HG03354 (cell line): ENCODE data around the gene NKX2-3.
A peak's percentile ranks its signal among the peaks of the same experiment; 100 is the strongest.

Experiments
- ATAC-seq: cut with Tn5 transposase; IDR thresholded peaks from one replicate; pipeline ENCODE4 v1.9.1; 2021; ENCODE audit warnings: mild to moderate bottlenecking; ENCODE audit not compliant: unreplicated experiment, poor library complexity, severe bottlenecking

The NKX2-3 gene

DNA sequence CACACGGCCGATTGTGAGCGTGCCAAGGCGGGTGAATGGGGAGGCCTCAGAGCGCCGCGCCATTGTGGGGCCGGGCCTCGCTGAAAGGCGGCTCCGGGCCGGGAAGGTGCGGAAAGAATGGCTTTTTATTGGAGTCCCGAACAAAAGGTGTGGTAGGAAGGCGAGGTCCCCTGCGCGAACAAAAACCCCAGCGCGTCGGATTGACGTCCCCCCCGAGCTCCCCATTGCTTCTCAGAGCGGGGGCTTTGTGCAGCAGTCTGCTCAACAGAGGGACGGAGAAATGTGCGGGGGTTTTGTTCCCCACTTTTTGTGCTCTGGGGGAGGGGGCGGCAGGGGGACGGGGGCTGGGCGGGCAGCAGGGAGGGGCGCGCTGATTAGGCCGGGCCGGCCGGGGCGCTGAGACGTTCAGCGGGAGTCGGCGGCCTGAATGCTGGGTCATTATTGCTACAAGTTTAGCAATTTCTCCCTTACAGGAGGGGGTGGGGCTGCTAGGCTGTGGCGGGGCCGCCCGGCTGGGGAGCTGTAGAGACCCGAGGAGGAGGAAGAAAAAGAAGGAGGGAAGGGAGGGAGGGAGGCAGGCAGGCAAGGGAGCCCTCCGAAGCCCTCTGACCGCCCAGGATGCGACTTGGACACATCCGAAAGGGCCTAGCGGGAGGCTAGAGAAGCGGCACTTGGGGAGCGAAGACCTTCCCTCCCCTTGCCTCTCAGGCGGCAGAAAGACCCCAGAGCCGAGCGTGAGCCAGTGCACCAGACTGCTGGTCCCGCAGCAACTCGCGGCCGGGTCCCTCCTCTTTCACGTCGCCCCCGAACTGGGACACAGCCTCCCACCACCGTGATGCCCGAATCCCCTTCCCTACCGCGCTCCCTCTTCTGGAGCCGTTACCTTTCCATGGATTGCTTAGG lies 4.6 kb downstream of the NKX2-3 start:
- no peak for ATAC-seq

DNA sequence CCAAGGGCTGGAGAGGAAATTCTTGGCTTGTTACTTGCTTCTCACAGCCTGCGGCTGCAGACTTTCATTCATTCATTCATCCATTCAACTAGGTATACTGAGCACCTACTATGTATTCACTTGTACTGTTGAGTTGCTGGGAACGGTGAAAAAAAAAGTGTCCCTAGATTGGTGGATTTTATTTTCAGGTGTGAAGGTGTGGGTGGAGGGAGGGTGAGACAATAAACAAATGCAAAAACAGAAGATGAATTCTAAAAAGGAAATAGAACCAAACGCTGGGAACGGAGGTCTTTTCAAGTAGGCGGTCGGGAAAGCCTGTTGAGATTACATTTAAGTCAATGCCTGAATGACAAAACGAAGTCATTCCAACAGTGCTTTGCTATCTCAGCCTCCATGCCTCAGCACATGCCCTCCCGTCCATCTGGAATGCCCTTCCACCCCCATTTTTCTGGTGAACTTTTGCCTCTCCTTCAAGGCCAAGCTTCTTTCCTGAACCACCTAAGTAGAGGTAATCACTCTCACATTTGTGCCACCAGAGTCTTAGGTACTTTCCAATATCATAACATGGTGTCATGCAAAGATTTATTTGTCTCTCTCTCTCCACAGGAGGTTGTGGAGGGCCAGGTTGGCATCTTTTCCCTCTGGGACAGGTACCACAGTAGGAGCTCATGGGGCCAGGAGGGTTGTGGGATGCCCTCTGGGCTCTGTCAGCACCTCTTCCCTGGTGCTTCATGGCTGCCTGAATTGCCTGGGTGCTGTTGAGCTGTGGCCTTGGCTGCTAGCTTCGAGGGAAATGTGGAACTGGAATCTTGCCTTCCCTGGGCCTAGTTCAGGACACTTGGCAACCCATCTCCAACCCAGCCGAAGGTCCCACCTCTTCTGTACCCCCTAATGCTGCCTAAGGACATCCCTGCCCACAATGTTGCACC lies 5.5 kb downstream of the NKX2-3 start:
- no peak for ATAC-seq

DNA sequence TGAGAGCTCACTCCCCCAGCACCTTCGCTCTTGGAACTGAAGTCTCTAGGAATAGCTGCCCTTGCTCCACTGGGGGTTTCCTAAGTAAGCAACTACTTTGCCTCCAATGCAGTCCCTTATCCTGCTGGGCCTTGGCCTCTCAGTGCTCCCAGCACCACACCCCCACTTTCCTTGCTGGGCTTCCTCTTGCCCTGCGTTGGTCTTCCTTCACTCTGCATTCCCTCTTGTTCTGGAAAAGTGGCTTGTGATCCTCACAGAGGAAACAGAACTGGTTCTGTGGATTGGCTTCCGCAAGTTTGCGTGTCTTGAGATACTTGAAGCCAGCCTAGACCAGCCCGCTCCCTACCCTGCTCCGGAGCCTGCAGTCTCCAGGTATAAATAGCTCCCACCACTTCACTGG lies 6.4 kb downstream of the NKX2-3 start:
- no peak for ATAC-seq

DNA sequence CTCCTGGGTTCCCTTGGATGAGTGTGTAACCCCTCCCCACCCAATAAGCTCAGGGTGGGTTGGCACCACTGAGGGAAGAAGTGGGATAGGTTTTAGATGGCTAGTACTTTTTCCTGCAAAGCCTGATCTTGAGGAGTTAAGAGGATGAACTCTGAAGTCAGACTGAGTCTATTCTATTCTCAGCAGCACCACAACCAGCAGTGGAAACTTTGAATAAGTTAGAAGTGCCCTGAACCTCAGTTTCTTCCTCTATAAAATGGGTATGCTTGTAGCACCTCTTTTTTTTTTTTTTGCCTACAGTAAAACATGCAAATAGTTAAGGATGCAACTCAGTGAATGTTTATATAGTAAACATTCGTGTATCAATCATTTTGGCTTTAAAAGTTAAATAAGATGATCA lies 7.1 kb downstream of the NKX2-3 start:
- ATAC-seq, result no peak

DNA sequence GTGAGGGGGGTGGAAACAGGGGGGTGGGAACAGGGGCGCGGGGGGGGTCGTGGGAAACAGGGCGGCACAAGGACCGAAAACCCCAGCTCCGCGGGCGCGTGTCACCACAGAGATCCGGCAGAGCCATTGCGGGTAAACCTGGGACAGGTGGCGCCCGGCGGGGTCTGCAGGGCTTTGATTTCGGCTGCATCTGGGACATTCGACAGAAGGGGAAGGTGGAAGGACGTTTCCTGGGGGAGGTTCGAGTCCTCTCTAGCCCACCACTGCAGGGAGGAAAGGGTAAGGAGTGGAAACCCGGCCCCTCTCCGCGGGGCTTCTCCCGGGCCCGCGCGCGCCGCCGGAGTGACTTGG lies 7.5 kb downstream of the NKX2-3 start:
- ATAC-seq, result no peak

DNA sequence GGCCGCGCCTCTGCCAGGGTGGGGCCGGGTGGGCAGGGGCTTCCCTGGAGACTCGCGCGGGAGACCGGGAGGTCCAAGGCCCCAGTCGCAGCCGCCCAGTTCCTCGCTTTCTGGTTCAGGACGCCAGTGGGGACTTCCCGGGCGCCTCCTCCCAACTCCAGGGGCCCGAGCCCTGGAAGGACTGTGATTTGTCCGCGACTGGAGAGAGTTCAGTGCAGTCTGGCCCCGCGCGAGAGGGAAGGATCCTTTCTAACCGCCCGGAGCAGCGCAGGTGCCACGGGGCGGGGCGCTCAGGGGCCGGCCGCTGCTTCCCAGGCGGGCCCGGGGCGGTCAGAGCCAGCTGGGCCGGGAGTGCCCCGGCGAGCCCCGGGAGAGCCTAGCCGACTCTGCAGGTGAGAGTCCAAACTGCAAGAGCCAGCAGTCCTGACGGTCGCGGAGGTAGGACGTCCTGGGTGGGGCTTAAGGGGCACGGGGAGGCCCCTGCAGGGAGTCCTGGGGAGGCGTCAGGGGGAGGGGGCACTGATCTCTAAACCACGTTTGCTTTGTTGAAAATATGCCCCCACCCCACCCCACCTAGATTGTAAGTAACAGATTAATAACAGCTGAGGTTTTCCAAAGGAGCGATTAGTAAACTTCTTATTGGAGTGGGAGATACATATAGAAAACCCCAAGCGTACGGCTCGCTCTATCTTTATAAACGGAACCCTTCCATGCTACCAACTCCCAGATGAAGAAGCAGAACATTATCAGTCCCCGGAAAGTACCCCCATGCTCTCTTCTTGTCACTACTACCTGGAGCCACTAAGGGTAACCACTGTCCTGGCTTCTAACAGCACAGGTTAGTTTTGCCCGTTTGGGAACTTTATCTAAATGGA lies 8.2 kb downstream of the NKX2-3 start:
- ATAC-seq, result no peak

DNA sequence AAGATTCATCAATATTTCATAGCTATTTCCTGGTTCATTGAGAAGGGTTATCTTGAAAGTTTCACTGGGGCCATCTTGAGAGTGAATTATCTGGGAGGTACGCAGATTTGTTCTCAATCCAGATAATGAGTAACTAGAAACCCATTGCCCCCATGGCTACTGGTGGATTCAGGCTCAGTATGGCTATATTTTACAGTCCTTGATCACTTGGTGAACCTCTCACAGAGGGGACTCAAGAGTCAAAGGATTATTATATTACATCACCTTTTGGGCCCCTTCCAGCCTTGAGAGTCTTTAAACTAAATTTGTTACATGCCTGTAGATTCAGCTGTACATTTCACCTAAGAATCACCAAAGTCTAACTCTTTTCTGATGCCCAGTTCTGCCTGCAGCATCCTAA lies 11.6 kb downstream of the NKX2-3 start:
- no peak for ATAC-seq

DNA sequence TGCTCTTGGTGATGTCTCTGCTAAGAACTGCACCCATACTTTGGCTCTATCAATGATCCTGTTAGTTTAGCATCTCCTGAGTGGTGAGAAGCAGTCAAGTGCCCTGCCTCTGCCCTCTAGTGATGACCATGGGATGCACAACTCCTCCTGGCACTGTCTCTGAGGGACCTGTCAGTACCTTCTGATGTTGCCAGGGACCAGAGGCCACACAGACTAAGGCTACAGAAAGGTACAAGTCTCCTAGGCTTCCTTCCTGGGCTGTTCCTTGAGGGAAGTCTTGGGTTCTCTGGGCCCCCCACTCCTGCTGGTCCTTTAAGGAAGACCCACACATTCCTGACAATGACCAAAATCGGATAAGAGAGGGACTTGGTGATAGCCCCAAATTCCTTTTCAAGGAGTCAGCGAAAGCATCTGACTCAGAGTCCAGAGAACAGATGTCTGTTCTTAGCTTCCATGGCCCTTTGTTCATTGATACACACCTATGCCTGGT lies 15.3 kb downstream of the NKX2-3 start:
- ATAC-seq, result no peak

DNA sequence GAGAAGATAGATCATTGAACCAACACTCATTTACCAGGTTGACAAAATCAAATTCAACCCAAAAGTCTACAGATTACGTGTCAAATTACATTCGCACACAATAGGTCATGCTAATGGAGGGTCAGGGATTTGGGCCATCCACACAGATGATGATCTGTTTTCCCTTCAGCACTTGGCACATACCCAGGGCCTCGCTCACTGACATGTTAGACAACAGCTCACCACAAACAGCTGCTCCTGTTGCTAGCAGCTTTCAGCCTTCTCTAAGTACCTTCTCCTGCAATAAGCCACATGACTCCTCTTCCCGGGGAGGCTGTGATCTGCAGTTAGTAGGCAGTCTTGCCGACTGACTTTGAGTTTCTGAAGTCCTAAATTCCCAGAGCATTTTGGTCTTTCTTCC lies 18.4 kb downstream of the NKX2-3 start:
- no peak for ATAC-seq

DNA sequence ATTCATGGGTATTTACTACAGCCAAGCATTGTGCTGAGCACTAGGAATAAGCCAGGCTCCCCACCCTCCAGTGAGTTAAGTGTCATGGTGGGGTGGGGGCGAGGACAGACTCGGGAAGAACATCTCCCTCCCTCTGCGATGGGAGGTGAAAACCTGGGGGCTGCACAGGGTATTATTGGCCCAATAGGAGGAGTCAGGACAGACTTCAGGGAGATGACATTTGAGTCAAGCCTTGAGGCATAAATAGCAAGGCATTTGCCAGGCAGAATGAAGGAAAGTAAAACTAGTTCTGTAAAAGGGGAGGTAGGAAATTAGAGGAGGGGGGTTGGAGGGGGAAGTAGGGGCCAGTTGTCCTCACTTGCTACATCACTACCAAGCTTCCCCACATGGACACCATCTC lies 18.9 kb downstream of the NKX2-3 start:
- no peak for ATAC-seq

DNA sequence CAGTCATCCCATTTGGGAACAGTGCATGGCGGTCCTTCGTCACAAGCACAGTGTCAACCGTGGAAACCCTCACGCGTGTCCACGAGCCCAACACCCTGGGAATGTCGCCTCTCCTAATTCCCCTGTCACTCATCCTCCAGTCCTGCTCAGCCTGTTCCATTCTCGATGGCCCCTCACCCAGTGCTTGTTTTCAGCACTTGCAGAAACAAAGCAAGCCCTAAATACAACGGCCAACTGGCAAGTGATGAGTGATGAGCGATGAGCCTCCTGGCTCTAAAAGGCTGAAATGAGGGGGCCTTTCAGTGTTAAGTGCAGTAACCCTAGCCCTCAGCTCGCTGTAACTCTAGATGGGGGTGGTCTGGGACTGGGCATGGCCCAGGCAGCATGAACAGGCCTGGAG lies 22.6 kb downstream of the NKX2-3 start:
- ATAC-seq, result no peak

DNA sequence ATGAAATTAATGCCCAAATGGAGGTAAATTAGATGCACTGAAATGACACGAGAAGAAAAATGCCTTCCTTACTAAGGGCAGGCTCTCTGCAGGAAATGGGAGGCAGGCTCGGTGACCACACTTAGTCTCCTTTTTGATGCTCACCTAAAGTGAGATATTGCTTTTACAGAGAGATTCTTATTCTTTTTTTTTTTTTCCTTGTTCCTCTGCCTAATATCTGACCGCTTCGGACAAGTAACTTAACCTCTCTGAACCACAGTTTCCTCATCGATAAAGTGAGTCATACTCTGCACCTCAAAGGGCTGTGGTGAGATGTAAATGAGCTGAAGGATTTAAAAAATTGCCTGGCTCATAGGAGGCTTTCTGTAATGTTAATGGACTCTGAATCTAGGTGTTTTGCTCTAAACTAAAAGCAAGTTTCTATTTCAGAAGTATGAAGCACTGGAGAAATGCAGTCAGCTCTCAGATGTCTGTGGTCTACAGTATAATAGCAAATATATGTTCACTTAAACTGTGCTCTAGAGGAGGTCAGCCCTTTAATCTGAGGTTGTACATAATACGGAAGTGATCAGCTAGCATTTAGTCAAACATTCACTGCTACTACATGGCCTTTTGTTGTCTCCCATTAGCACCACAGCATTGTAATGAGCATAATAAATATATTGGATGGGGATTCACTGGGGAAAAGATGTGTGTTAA lies 23.2 kb downstream of the NKX2-3 start:
- peak; percentile 93 for ATAC-seq

DNA sequence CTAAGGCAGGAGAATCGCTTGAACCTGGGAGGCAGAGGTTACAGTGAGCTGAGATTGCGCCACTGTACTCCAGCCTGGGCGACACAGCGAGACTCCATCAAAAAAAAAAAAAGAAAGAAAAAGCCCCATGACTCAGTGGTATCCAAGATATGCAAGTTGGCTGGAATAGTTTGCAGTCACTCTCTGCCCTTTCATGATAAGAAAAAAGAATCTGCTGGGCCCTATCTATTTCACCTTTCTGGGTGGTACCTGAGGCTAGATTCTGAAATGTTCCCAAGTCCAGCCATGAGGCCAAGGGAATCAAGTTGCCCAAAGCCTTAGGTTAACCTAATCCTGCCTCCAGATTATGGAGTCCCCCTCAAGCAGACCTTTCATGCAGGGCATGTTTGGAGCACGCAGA lies 24.3 kb downstream of the NKX2-3 start:
- no peak for ATAC-seq

DNA sequence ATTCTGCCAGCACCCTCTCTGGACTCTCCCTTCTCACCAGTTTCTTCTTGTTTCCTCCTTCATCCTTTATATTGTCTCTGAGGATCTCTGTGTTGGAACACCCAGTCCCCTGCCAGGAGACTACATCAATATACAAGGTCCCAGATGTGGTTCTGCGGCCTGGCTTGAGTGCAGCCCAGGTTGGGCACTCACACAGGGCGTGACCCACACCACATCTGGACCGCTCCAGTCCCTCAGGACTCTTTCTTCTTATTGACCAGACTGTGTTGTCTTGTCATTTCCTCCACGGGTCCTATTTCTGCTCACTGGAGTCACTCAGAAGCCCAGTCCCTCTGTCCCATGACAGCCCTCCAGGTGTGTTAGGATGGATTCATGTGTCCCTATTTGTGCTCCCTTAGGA lies 26.0 kb downstream of the NKX2-3 start:
- ATAC-seq, result no peak

DNA sequence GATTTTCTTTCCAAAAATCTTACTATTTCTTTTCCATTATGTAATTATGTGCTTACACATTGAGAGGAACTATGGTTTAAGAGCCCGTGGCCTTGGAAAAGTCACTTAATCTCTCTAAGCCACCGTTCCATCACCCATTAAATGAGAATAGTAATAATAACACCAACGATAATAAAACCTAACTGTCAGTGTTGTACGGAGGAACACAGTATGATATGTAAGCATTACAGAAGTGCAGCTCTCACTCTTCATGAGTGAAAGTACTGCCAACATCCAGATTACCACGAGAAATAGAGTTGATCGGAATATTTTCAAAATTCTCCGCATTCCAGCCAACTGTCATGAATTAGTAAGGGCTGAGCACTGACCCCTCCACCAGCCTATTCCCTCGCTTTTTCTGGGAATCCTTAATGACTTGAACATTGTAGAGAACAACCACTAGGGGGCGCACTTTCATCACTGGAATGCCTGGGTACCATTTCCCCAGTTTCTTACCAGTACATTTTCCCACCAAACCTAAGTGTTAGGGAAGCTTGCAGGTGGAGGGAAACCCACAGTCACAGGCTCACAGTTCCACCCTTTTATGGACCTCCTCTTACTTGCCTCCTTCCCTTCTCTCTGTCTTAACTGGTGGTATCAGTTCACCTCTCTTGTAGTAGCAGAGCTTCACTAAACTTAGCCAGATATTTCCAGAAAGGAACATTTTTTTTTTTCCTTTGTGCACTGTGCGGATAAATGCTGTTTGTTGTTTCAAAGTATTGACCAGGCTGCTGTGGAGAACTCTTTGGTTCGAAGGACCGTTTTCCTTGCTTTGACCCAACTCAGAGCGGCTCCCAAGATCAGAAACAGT lies 27.8 kb downstream of the NKX2-3 start:
- no peak for ATAC-seq

DNA sequence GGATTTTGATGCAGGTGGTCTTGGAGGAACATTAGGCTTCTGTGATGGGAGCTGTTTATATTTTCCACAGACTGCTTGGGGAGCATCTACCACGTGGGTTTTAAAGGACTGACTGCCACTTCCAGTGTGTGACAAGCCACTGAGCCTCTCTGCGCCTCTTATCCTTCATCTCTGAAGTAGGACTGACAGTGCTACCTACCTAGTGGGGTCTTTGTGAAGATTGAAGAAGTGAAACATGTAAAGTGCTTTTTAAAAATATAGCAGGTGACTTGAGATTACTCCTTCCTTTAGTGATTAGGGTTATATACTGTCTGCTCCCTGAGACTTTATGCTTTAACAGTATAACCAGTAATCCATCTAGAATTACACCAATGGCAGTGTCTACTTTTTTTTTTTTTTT lies 29.9 kb downstream of the NKX2-3 start:
- ATAC-seq, result no peak

DNA sequence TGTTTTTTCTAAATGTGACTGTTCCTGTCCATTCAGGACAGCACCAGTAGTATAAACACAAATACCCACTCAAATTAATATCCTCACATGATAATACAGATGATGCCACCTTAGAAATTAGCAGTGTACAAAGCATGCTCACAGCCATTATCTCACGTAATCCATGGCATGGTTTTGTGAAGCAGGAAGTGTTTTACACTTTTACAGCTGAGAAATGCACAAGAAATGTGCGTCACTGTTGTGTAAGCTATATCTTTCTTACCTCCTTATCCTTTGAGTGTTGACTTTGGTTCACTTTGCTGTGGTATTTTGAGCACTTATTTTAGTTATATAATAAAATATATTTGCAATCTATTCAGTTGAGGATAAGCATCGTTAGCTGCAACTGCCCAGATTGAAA lies 31.6 kb downstream of the NKX2-3 start:
- no peak for ATAC-seq

DNA sequence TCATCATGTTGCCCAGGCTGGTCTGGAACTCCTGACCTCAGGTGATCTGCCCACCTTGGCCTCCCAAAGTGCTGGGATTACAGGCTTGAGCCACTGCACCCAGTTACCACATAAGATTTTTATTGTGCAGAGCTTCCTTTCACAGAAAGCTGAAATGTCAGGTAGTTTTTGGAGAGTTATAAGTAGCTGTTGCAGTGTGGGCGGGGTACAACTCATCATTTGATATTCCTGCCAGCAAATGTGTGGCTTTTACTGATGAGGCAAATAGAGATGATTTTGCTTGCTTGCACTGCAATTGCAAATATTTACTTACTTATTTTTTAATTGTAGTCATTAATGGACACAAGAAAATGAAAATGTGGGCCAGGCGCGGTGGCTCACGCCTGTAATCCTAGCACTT lies 32.4 kb downstream of the NKX2-3 start:
- ATAC-seq, result no peak
